ENCODE measurements around the gene ATXN7L3. TPM values are rescaled to one million over a fixed set of nuclear protein-coding genes. Genes with fewer than 3 reads are reported as not detected.
A peak's percentile ranks its signal among the peaks of the same experiment; 100 is the strongest.
"Not testable (repeated sequence)": the region's sequence is repeated elsewhere in the genome, so short reads cannot be mapped to it uniquely, and the experiment has no call there.

The ATXN7L3 gene, protein sequence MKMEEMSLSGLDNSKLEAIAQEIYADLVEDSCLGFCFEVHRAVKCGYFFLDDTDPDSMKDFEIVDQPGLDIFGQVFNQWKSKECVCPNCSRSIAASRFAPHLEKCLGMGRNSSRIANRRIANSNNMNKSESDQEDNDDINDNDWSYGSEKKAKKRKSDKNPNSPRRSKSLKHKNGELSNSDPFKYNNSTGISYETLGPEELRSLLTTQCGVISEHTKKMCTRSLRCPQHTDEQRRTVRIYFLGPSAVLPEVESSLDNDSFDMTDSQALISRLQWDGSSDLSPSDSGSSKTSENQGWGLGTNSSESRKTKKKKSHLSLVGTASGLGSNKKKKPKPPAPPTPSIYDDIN
- total RNA-seq (2012; rRNA removed): 22.1 and 26.2 TPM in 2 replicates

GRCh38 chr17:44199553-44200477, at the start of gene ATXN7L3:
Gene ATXN7L3 (minus strand): TSS chr17:44199884. CDS start chr17:44198070, 1,814 bp downstream.
- Histone ChIP-seq H3K9me3 (replicated peaks; ENCODE audit: low read length) (no peaks in the 10 kb centered on the region), H3K27me3 (ENCODE audit: control insufficient read depth, insufficient read depth, low read length) (no peaks in the 10 kb centered on the region), H3K4me1 (ENCODE audit: control insufficient read depth, insufficient read depth, low read length) (peaks cover 49% of the 10 kb centered on the region), H3K4me3 (ENCODE audit: low read length) (peak within 1 kb of the TSS; percentile 87), H3K4me2 (ENCODE audit: low read length) (peak within 1 kb of the TSS; percentile 100), H3K36me3 (ENCODE audit: insufficient read depth, low read length) (peaks cover 24% of the 10 kb centered on the region), H3K9ac (ENCODE audit: low read depth, low read length) (peak within 1 kb of the TSS; percentile 95)

GRCh38 chr17:44247876-44248736, 48.4 kb upstream of the ATXN7L3 start:
- no peaks in the 10 kb centered on the region for H3K36me3 ChIP-seq (ENCODE audit: insufficient read depth, low read length)
- no peaks in the 10 kb centered on the region for H3K9me3 ChIP-seq (replicated peaks; ENCODE audit: low read length)
- peaks cover 8% of the 10 kb centered on the region for H3K4me1 ChIP-seq (ENCODE audit: control insufficient read depth, insufficient read depth, low read length)
- H3K9ac ChIP-seq (ENCODE audit: low read depth, low read length): no peak overlapping the region
- H3K27me3 ChIP-seq (ENCODE audit: control insufficient read depth, insufficient read depth, low read length): peaks cover 6% of the 10 kb centered on the region
- no peak overlapping the region for H3K4me3 ChIP-seq (ENCODE audit: low read length)
- no peak overlapping the region for H3K4me2 ChIP-seq (ENCODE audit: low read length)

GRCh38 chr17:44247440-44247841, 47.8 kb upstream of the ATXN7L3 start:
- H3K9me3 ChIP-seq (replicated peaks; ENCODE audit: low read length): no peaks in the 10 kb centered on the region
- no peak overlapping the region for H3K9ac ChIP-seq (ENCODE audit: low read depth, low read length)
- no peak overlapping the region for H3K4me3 ChIP-seq (ENCODE audit: low read length)
- no peaks in the 10 kb centered on the region for H3K36me3 ChIP-seq (ENCODE audit: insufficient read depth, low read length)
- peaks cover 8% of the 10 kb centered on the region for H3K4me1 ChIP-seq (ENCODE audit: control insufficient read depth, insufficient read depth, low read length)
- peak overlapping the region; percentile 3 for H3K4me2 ChIP-seq (ENCODE audit: low read length)
- H3K27me3 ChIP-seq (ENCODE audit: control insufficient read depth, insufficient read depth, low read length): peaks cover 6% of the 10 kb centered on the region

DNA sequence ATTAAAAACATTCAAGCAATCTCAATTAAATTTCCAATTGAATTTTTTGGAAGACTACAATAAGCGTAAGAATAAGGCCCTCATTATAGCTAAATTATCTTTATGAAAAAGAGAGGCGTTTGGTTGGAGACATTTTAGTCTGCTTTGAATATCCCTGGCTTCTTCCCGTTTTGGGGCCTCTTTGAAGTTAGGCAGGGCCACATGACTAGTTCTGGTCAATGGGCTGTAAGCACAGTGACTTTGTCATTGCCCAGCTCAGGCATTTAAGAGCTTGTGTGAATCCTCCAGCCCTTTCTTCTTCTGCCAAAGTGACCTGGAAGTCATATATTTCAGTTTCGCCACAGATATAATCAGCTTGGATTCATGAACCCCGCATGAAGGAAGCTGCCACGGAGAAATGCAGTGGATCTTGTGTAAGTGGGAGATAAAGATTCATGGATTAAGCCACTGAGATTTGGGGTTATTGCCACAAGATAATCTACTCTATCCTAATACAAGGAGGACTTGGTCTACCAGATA, 41.5 kb upstream of the ATXN7L3 start:
- Histone ChIP-seq H3K4me3 (ENCODE audit: low read length) (no peak overlapping the region), H3K36me3 (ENCODE audit: insufficient read depth, low read length) (no peaks in the 10 kb centered on the region), H3K27me3 (ENCODE audit: control insufficient read depth, insufficient read depth, low read length) (peaks cover 4% of the 10 kb centered on the region), H3K9ac (ENCODE audit: low read depth, low read length) (no peak overlapping the region), H3K9me3 (replicated peaks; ENCODE audit: low read length) (no peaks in the 10 kb centered on the region), H3K4me1 (ENCODE audit: control insufficient read depth, insufficient read depth, low read length) (no peaks in the 10 kb centered on the region), H3K4me2 (ENCODE audit: low read length) (no peak overlapping the region)

- not testable (repeated sequence) for H3K4me3 ChIP-seq (ENCODE audit: low read length); H3K9ac ChIP-seq (ENCODE audit: low read depth, low read length); H3K4me2 ChIP-seq (ENCODE audit: low read length); H3K9me3 ChIP-seq (replicated peaks; ENCODE audit: low read length); H3K4me1 ChIP-seq (ENCODE audit: control insufficient read depth, insufficient read depth, low read length); H3K36me3 ChIP-seq (ENCODE audit: insufficient read depth, low read length); H3K27me3 ChIP-seq (ENCODE audit: control insufficient read depth, insufficient read depth, low read length)
Observed at GRCh38 chr17:44237886-44238285, 38.2 kb upstream of the ATXN7L3 start.

DNA sequence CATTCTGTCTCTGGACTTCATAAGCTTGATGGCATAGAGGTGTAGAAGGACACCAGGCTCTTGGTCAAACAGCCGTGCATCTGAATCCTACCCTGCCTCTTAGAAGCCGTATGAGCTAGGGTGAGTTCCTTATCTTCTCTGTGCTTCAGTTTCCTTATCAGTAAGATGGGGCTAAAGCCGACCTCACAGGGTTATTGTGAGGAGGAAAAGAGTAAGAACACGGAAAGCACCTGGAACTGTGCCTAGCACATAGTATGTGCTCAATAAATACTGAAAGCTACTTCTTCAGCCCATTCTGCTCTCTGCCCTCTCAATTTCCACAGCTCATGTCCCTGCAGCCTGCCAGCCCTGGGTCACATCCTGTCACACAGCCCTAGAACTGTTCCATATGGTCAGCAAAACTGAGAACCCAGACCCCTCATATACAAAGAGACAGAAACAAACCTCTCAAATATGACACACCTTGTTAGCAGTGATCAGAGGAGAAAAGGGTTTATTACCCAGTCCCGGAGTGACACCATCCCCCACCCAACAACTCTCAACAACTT, 36.8 kb upstream of the ATXN7L3 start:
- Histone ChIP-seq H3K4me2 (ENCODE audit: low read length) (no peak overlapping the region), H3K9ac (ENCODE audit: low read depth, low read length) (no peak overlapping the region), H3K27me3 (ENCODE audit: control insufficient read depth, insufficient read depth, low read length) (peaks cover 4% of the 10 kb centered on the region), H3K9me3 (replicated peaks; ENCODE audit: low read length) (no peaks in the 10 kb centered on the region), H3K36me3 (ENCODE audit: insufficient read depth, low read length) (no peaks in the 10 kb centered on the region), H3K4me3 (ENCODE audit: low read length) (no peak overlapping the region), H3K4me1 (ENCODE audit: control insufficient read depth, insufficient read depth, low read length) (no peaks in the 10 kb centered on the region)

- H3K9me3 ChIP-seq (replicated peaks; ENCODE audit: low read length): no peaks in the 10 kb centered on the region
- no peaks in the 10 kb centered on the region for H3K4me1 ChIP-seq (ENCODE audit: control insufficient read depth, insufficient read depth, low read length)
- H3K4me2 ChIP-seq (ENCODE audit: low read length): no peak overlapping the region
- H3K9ac ChIP-seq (ENCODE audit: low read depth, low read length): no peak overlapping the region
- H3K4me3 ChIP-seq (ENCODE audit: low read length): no peak overlapping the region
- H3K36me3 ChIP-seq (ENCODE audit: insufficient read depth, low read length): no peaks in the 10 kb centered on the region
- peaks cover 4% of the 10 kb centered on the region for H3K27me3 ChIP-seq (ENCODE audit: control insufficient read depth, insufficient read depth, low read length)
Observed at GRCh38 chr17:44235583-44235936, 35.9 kb upstream of the ATXN7L3 start.

- Histone ChIP-seq H3K4me2 (ENCODE audit: low read length) (no peak overlapping the region), H3K9ac (ENCODE audit: low read depth, low read length) (no peak overlapping the region), H3K9me3 (replicated peaks; ENCODE audit: low read length) (no peaks in the 10 kb centered on the region), H3K27me3 (ENCODE audit: control insufficient read depth, insufficient read depth, low read length) (peaks cover 8% of the 10 kb centered on the region), H3K4me1 (ENCODE audit: control insufficient read depth, insufficient read depth, low read length) (no peaks in the 10 kb centered on the region), H3K4me3 (ENCODE audit: low read length) (no peak overlapping the region), H3K36me3 (ENCODE audit: insufficient read depth, low read length) (no peaks in the 10 kb centered on the region)
Observed at GRCh38 chr17:44233582-44233981, 33.9 kb upstream of the ATXN7L3 start.

DNA sequence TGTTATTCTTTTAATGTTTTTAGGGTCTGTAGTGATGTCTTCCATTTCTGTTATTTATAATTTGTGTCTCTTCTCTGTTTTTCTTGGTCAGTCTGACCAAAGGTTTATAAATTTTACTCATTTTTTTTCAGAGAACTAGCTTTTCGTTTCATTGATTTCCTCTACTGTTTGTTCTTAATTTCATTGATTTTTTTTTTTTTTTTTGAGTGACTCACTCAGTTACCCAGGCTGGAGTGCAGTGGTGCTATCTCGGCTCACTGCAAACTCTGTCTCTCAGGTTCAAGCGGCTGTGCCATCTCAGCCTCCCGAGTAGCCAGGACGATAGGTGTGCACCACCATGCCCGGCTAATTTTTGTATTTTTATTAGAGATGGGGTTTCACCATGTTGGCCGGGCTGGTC, 32.4 kb upstream of the ATXN7L3 start:
- Histone ChIP-seq H3K4me2 (ENCODE audit: low read length) (no peak overlapping the region), H3K27me3 (ENCODE audit: control insufficient read depth, insufficient read depth, low read length) (peaks cover 8% of the 10 kb centered on the region)

GRCh38 chr17:44230140-44230539, 30.5 kb upstream of the ATXN7L3 start:
- Histone ChIP-seq H3K4me2 (ENCODE audit: low read length) (no peak overlapping the region), H3K4me1 (ENCODE audit: control insufficient read depth, insufficient read depth, low read length) (no peaks in the 10 kb centered on the region), H3K4me3 (ENCODE audit: low read length) (no peak overlapping the region), H3K9ac (ENCODE audit: low read depth, low read length) (no peak overlapping the region), H3K9me3 (replicated peaks; ENCODE audit: low read length) (no peaks in the 10 kb centered on the region), H3K27me3 (ENCODE audit: control insufficient read depth, insufficient read depth, low read length) (peaks cover 4% of the 10 kb centered on the region), H3K36me3 (ENCODE audit: insufficient read depth, low read length) (no peaks in the 10 kb centered on the region)

More for the DNA sequence above, 32.4 kb upstream of the ATXN7L3 start:
- H3K4me1 ChIP-seq (ENCODE audit: control insufficient read depth, insufficient read depth, low read length): no peaks in the 10 kb centered on the region
- no peaks in the 10 kb centered on the region for H3K36me3 ChIP-seq (ENCODE audit: insufficient read depth, low read length)
- no peaks in the 10 kb centered on the region for H3K9me3 ChIP-seq (replicated peaks; ENCODE audit: low read length)
- no peak overlapping the region for H3K9ac ChIP-seq (ENCODE audit: low read depth, low read length)
- no peak overlapping the region for H3K4me3 ChIP-seq (ENCODE audit: low read length)

Measured in skeletal muscle satellite cell (primary cell).